Sciatic nerve (tissue), 2 donors: ENCODE measurements around the gene TRAF6. TPM values are rescaled to one million over a fixed set of nuclear protein-coding genes. Genes with fewer than 3 reads are reported as not detected.

Source experiments
- ATAC-seq: fragments of 200-7000 bp; cut with Tn5 transposase; one replicate; pipeline ENCODE4 v1.9.1; 2020; ENCODE audit warnings: mild to moderate bottlenecking, moderate library complexity
- DNase-seq: peaks from one replicate; pipeline ENCODE4 v3.0.0-alpha.2; 2020; ENCODE audit warnings: low spot score
- intact Hi-C: fragments of 100-400 bp; cut with DNase I; formaldehyde crosslinking; loops from one replicate; pipeline ENCODE4 v1.14.2; 2022
- total RNA-seq: library from RNA; stranded (reverse); fragmentation: NEBNext Ultra II Directional; extraction: Animal tissue kit (Norgen Biotek cat#: 25700); gene quantifications from one replicate; pipeline ENCODE4 v1.2.1, GENCODE V29; 2021
- donor health status: DM: no; HTN: no; CAD: no.
- donor health status: DM: no; HTN: no; CAD: no.

The TRAF6 gene
- total RNA-seq, 1 donor from 2014 or later: 16.6 TPM

DNA sequence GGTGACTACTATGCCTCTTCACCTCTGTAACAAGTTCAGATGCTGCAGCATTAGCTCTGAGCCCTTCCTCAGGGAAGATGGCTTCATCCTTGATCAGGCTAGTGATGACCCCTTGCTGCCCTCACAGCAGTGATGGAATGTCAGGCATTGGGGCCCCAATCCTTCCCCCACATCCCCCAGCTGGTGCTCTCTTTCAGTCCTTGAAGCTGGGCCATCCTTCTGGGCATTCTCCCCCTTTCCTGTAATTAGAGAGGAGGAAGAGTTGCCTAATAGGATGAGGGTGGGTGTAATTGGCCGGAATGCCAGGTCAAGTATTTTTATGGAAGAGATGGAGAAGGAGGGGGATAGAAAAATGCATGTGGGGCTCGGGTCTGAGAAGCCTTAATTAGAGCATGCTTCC is 62.6 kb downstream of the TRAF6 start:
- no peak for DNase-seq
- intact Hi-C loops: no loop called here
- ATAC-seq: no peak

DNA sequence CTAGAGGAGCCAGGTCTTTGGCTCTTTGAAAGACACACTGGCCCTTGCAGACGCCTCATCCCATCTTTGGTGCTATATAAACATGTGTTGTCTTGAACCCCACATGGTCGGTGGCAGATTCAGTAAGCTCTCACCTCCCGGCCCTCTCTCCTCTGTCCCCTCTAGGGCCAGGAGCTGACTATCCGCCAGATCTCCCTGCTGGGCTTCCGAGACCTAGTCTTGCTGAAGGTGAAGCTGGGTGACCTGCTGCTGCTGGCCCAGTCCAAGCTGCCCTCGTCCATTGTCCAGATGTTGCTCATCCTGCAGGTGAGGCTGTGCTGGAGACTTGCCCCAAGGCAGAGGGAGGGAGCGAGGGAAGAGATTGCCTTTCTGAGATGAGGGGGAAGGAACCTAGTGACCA is 63.9 kb downstream of the TRAF6 start:
- intact Hi-C loops: no loop called here
- no peak for ATAC-seq

GRCh38 chr11:36443661-36444060 is 66.4 kb downstream of the TRAF6 start:
- intact Hi-C loops: no loop called here
- ATAC-seq: no peak
- DNase-seq: no peak

More for the DNA sequence above, 63.9 kb downstream of the TRAF6 start:
- DNase-seq: no peak

GRCh38 chr11:36441610-36442208 is 68.4 kb downstream of the TRAF6 start:
- DNase-seq (no peak), ATAC-seq (no peak)
- intact Hi-C loops: no loop called here

DNA sequence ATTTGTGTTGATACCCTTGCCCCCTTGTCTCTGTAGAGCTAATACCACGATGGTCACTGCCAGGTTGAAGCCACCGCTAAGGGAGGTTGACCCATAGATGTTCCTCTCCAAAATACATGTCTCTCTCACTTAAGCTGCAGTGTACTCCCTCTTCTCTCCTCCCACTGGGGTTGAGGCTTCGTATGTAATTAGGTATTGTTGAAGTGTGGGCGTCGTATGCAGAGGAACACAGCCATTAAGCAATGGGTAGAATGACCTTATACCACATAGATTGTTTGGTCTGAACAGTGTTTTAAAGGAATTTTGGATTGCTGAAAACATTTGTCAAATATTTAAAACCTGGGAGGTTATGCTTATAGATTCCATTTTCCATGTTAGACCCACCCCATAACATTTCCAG is 71.9 kb downstream of the TRAF6 start:
- no peak for ATAC-seq
- intact Hi-C loops: no loop called here
- DNase-seq: no peak

DNA sequence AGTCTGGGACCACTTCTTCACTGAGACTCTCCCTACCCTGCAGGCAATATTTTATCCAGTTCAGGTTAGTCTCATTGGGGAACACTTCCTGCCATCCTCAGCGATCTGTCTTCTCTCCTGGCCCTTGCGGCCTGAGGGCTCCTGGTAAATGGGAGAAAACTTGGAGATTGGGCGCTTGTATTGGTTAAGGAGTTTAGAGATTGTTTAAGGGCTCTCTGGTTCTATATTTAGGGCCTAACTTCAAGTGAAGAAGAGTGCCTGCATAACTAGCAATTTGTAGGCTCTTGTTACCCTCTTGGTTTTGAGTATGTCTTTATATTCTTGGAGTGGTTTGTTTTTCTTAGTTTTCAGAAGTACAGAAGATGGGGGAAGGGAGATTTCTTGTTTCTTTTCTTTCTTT is 72.7 kb downstream of the TRAF6 start:
- no peak for DNase-seq
- intact Hi-C loops: no loop called here
- no peak for ATAC-seq

Other genes starting within 250 kb of the TRAF6 start
- gene COMMD9, start 220.8 kb downstream of the TRAF6 start, total RNA-seq: 35.8 TPM
- gene PRR5L, start 214.0 kb downstream of the TRAF6 start, total RNA-seq: 28.6 TPM
- 0.67 TPM for gene RAG1, start 57.7 kb upstream of the TRAF6 start, total RNA-seq
- gene IFTAP, start 84.2 kb upstream of the TRAF6 start, total RNA-seq: 21.0 TPM
- not detected for gene RAG2, start 88.0 kb upstream of the TRAF6 start, total RNA-seq